Astrocyte (in vitro differentiated cells and primary cell): ENCODE measurements around the gene CHADL. TPM values are rescaled to one million over a fixed set of nuclear protein-coding genes. Genes with fewer than 3 reads are reported as not detected.

ENCODE experiments used
- DNase-seq: peaks from one replicate; pipeline ENCODE4 v3.0.0-alpha.2; 2010; ENCODE audit warnings: low read depth
- FAIRE-seq: peaks from 2 replicates; lab custom pipeline; 2011; peaks lifted over from hg19 to GRCh38; lab: Jason Lieb, UNC
- H2AFZ ChIP-seq: 2 replicates; pipeline ENCODE4 v1.6.0; 2012; ENCODE audit warnings: low read depth, low read length, inconsistent platforms
- H3K27ac ChIP-seq: 2 replicates; pipeline ENCODE4 v1.5.1; 2011; ENCODE audit warnings: low read depth, low read length, inconsistent platforms
- H3K27me3 ChIP-seq: 2 replicates; pipeline ENCODE4 v1.6.0; 2011; ENCODE audit warnings: low read length, inconsistent platforms; ENCODE audit not compliant: insufficient read depth
- H3K36me3 ChIP-seq: 2 replicates; pipeline ENCODE4 v1.5.1; 2011; ENCODE audit warnings: low read length, inconsistent platforms; ENCODE audit not compliant: insufficient read depth
- H3K4me1 ChIP-seq: 2 replicates; pipeline ENCODE4 v1.5.1; 2011; ENCODE audit warnings: low read length, inconsistent platforms; ENCODE audit not compliant: insufficient read depth
- H3K4me2 ChIP-seq: 2 replicates; pipeline ENCODE4 v1.6.0; 2012; ENCODE audit warnings: low read length, inconsistent platforms
- H3K4me3 ChIP-seq: 2 replicates; pipeline ENCODE4 v1.5.1; 2011; ENCODE audit warnings: low read depth, mild to moderate bottlenecking, low read length, inconsistent platforms; ENCODE audit not compliant: insufficient read depth
- H3K79me2 ChIP-seq: 2 replicates; pipeline ENCODE4 v1.6.0; 2012; ENCODE audit warnings: mild to moderate bottlenecking, low read length, inconsistent platforms; ENCODE audit not compliant: insufficient read depth
- H3K9ac ChIP-seq: 2 replicates; pipeline ENCODE4 v1.6.0; 2012; ENCODE audit warnings: mild to moderate bottlenecking, low read length, inconsistent platforms
- H3K9me3 ChIP-seq: 2 replicates; pipeline ENCODE4 v1.5.1; 2012; ENCODE audit warnings: low read depth, mild to moderate bottlenecking, low read length, inconsistent platforms; ENCODE audit not compliant: insufficient read depth
- H4K20me1 ChIP-seq: 2 replicates; pipeline ENCODE4 v1.6.0; 2012; ENCODE audit warnings: low read length, inconsistent platforms; ENCODE audit not compliant: insufficient read depth
- H3K27ac Mint-ChIP-seq: one replicate; pipeline ENCODE4 v1.8.0; 2021; ENCODE audit warnings: mild to moderate bottlenecking, mixed read lengths; ENCODE audit not compliant: unreplicated experiment
- H3K27me3 Mint-ChIP-seq: one replicate; pipeline ENCODE4 v1.8.0; 2021; ENCODE audit warnings: low read depth, mixed read lengths; ENCODE audit not compliant: unreplicated experiment
- H3K36me3 Mint-ChIP-seq: one replicate; pipeline ENCODE4 v1.8.0; 2021; ENCODE audit warnings: low read depth, mixed read lengths; ENCODE audit not compliant: unreplicated experiment
- H3K4me1 Mint-ChIP-seq: one replicate; pipeline ENCODE4 v1.8.0; 2021; ENCODE audit warnings: low read depth, mixed read lengths; ENCODE audit not compliant: unreplicated experiment
- H3K4me3 Mint-ChIP-seq: one replicate; pipeline ENCODE4 v1.8.0; 2021; ENCODE audit warnings: mild to moderate bottlenecking, moderate library complexity, mixed read lengths; ENCODE audit not compliant: unreplicated experiment
- H3K9me3 Mint-ChIP-seq: one replicate; pipeline ENCODE4 v1.8.0; 2021; ENCODE audit warnings: mild to moderate bottlenecking, mixed read lengths; ENCODE audit not compliant: unreplicated experiment
- EZH2 ChIP-seq: IDR thresholded peaks from 2 replicates; pipeline ENCODE4 v1.6.1; 2012; ENCODE audit warnings: mild to moderate bottlenecking, low read length, inconsistent platforms; ENCODE audit not compliant: insufficient read depth
- total RNA-seq: library from RNA; stranded (reverse); gene quantifications from 2 replicates; pipeline ENCODE4 v1.2.1, GENCODE V29; 2021
- TF ChIP-seq, protein P1 (sequence below): IDR thresholded peaks from 2 replicates; pipeline ENCODE4 v1.5.1; 2011; ENCODE audit warnings: low read depth, mild to moderate bottlenecking, inconsistent platforms, low read length, moderate library complexity; ENCODE audit not compliant: insufficient read depth

CHADL gene
- total RNA-seq, 1 donor from 2014 or later = 0.23 TPM

DNA sequence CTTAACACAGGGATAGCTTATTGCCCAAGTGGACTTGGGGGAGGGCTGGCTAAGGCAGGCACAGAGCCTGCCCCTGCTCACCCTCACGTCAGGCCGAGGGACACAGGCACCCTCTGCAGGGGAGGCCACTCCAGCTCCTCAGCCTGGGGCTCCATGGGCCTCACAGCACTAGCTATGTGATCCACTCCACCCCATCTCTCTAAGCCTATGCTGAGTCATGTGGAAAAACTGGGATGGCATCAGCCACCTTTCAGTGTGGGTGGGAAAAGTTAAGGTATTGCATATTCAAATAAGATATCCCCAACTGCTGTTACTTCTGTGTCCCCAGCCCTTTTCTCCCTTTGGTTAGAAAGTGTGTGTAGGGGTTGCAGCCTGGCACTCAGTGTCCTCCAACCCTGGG is 23.0 kb upstream of the CHADL start:
- H3K9me3 ChIP-seq = no peaks in the 10 kb centered on the region
- peaks cover 45% of the 10 kb centered on the region for H4K20me1 ChIP-seq
- Mint-ChIP-seq H3K27ac (peak overlapping the region; percentile 66), H3K4me3 (no peak overlapping the region), H3K4me1 (peaks cover 3% of the 10 kb centered on the region), H3K27me3 (no peaks in the 10 kb centered on the region), H3K36me3 (peaks cover 25% of the 10 kb centered on the region), H3K9me3 (no peaks in the 10 kb centered on the region)
- no peak overlapping the region for H3K4me3 ChIP-seq
- H2AFZ ChIP-seq = no peak overlapping the region
- no peak overlapping the region for H3K4me2 ChIP-seq
- H3K36me3 ChIP-seq = peaks cover 61% of the 10 kb centered on the region
- no peaks in the 10 kb centered on the region for H3K4me1 ChIP-seq
- TF ChIP-seq EZH2 = no peak
- TF ChIP-seq, protein P1, sequence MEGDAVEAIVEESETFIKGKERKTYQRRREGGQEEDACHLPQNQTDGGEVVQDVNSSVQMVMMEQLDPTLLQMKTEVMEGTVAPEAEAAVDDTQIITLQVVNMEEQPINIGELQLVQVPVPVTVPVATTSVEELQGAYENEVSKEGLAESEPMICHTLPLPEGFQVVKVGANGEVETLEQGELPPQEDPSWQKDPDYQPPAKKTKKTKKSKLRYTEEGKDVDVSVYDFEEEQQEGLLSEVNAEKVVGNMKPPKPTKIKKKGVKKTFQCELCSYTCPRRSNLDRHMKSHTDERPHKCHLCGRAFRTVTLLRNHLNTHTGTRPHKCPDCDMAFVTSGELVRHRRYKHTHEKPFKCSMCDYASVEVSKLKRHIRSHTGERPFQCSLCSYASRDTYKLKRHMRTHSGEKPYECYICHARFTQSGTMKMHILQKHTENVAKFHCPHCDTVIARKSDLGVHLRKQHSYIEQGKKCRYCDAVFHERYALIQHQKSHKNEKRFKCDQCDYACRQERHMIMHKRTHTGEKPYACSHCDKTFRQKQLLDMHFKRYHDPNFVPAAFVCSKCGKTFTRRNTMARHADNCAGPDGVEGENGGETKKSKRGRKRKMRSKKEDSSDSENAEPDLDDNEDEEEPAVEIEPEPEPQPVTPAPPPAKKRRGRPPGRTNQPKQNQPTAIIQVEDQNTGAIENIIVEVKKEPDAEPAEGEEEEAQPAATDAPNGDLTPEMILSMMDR = no peak
- H3K27me3 ChIP-seq = no peaks in the 10 kb centered on the region
- no peak overlapping the region for H3K27ac ChIP-seq
- H3K79me2 ChIP-seq = peaks cover 32% of the 10 kb centered on the region
- no peak overlapping the region for H3K9ac ChIP-seq
- no peak for DNase-seq
- FAIRE-seq = no peak

DNA sequence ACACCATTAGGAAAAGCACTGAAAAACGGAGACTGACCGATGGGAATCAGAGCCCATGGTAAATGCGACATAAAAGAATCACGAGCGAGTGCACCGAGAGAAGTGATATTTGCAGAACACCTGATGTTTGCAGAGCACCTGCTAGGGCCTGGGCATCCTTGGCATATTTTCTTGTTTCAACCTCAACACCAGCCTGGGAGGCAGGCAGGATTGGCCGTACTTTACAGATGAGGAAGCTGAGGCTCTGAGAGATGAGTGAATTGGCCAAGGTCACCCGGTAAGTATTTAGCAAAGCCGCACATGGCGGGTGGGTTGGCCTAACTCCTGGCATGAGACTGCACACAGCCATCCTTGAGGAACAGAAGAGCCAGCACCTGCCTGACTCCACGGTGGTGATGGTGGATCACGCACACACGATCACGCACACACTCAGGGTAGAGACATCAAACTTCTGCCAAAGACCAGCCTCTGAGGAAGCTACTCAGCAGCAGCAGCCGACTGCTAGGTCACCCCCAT is 21.6 kb upstream of the CHADL start:
- H3K4me3 ChIP-seq = no peak overlapping the region
- peaks cover under 1% of the 10 kb centered on the region for H3K4me1 ChIP-seq
- peaks cover 31% of the 10 kb centered on the region for H3K36me3 Mint-ChIP-seq
- no peaks in the 10 kb centered on the region for H3K27me3 Mint-ChIP-seq
- no peak overlapping the region for H3K4me2 ChIP-seq
- no peak overlapping the region for H2AFZ ChIP-seq
- H3K4me1 Mint-ChIP-seq = peaks cover 3% of the 10 kb centered on the region
- H3K9ac ChIP-seq = no peak overlapping the region
- H3K27ac ChIP-seq = no peak overlapping the region
- TF ChIP-seq, protein P1 = no peak
- peaks cover 55% of the 10 kb centered on the region for H3K36me3 ChIP-seq
- no peaks in the 10 kb centered on the region for H3K9me3 Mint-ChIP-seq
- FAIRE-seq (no peak), DNase-seq (no peak)
- no peaks in the 10 kb centered on the region for H3K9me3 ChIP-seq
- H3K4me3 Mint-ChIP-seq = peak overlapping the region; percentile 64
- H3K27ac Mint-ChIP-seq = no peak overlapping the region
- H4K20me1 ChIP-seq = peaks cover 36% of the 10 kb centered on the region
- peaks cover 32% of the 10 kb centered on the region for H3K79me2 ChIP-seq
- H3K27me3 ChIP-seq = no peaks in the 10 kb centered on the region

DNA sequence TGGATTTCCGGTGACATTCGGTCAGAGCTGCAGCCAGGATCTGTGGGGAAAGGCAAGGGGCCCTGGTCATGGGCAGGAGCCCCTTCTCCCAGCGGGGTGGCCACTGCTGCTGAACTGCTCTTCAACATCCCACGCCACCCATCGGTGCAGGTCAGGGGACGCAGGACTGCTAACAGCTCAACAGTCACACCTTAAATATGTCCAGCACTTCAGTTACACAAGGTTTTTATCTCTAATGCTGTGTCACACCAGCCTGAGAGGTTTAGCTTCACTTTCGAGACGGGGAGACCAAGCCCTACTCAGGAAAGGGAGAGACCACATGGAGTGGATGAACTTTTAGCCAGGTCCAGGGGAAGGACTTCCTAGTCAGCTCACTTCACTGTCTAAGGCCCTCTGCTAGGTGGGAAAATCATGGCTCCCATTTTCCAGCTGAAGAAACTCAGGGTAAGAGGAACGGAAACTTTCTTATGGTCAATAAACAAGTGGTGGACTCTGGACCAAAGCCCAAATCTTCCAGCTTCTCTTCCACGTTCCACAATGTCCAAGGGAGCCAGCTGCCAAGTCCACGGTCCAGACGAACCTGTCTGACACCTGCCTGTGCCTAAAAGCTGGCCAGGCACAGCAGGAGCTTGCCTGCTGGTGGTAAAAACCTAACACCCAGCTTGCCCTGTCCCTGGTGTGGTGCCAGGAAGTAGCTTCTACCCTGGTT is 21.0 kb upstream of the CHADL start:
- Mint-ChIP-seq H3K4me1 (peaks cover 7% of the 10 kb centered on the region), H3K36me3 (peaks cover 31% of the 10 kb centered on the region), H3K4me3 (peak overlapping the region; percentile 64), H3K27ac (no peak overlapping the region), H3K27me3 (no peaks in the 10 kb centered on the region), H3K9me3 (no peaks in the 10 kb centered on the region)
- H3K4me3 ChIP-seq = no peak overlapping the region
- H2AFZ ChIP-seq = no peak overlapping the region
- H3K27me3 ChIP-seq = no peaks in the 10 kb centered on the region
- FAIRE-seq = no peak
- no peaks in the 10 kb centered on the region for H3K9me3 ChIP-seq
- no peak overlapping the region for H3K9ac ChIP-seq
- H3K36me3 ChIP-seq = peaks cover 60% of the 10 kb centered on the region
- H3K27ac ChIP-seq = no peak overlapping the region
- peaks cover 40% of the 10 kb centered on the region for H4K20me1 ChIP-seq
- H3K4me2 ChIP-seq = no peak overlapping the region
- DNase-seq = no peak
- peaks cover 32% of the 10 kb centered on the region for H3K79me2 ChIP-seq
- TF ChIP-seq, protein P1 = no peak
- TF ChIP-seq EZH2 = no peak
- peaks cover 7% of the 10 kb centered on the region for H3K4me1 ChIP-seq
